ENCODE data around the gene LRP2BP. TPM values are rescaled to one million over a fixed set of nuclear protein-coding genes. Genes with fewer than 3 reads are reported as not detected.

LRP2BP gene
- total RNA-seq, 1 donor from 2014 or later: 0.07 TPM

- Mint-ChIP-seq H3K9me3 (no peaks in the 10 kb centered on the region), H3K27me3 (ENCODE audit: low read depth) (no peaks in the 10 kb centered on the region), H3K4me1 (no peaks in the 10 kb centered on the region), H3K36me3 (ENCODE audit: low read depth) (peaks cover 8% of the 10 kb centered on the region), H3K27ac (ENCODE audit: unreplicated experiment) (peak overlapping the region; percentile 21), H3K4me3 (no peak overlapping the region)
- no peak for DNase-seq (ENCODE audit: low read depth, low spot score)
- TF ChIP-seq CTCF (conservative IDR thresholded peaks at IDR 0.05): no peak
Measured at GRCh38 chr4:185357211-185357610, 38.5 kb downstream of the LRP2BP start.

- no peaks in the 10 kb centered on the region for H3K9me3 Mint-ChIP-seq
- peak overlapping the region; percentile 9 for H3K27ac Mint-ChIP-seq (ENCODE audit: unreplicated experiment)
- H3K4me1 Mint-ChIP-seq: no peaks in the 10 kb centered on the region
- H3K27me3 Mint-ChIP-seq (ENCODE audit: low read depth): no peaks in the 10 kb centered on the region
- no peak for TF ChIP-seq CTCF (conservative IDR thresholded peaks at IDR 0.05)
- H3K36me3 Mint-ChIP-seq (ENCODE audit: low read depth): peaks cover 26% of the 10 kb centered on the region
- no peak for DNase-seq (ENCODE audit: low read depth, low spot score)
- no peak overlapping the region for H3K4me3 Mint-ChIP-seq
Measured at GRCh38 chr4:185352741-185353140, 43.0 kb downstream of the LRP2BP start.

- Mint-ChIP-seq H3K9me3 (no peaks in the 10 kb centered on the region), H3K4me1 (no peaks in the 10 kb centered on the region), H3K4me3 (no peak overlapping the region), H3K27ac (ENCODE audit: unreplicated experiment) (no peak overlapping the region), H3K36me3 (ENCODE audit: low read depth) (peaks cover 26% of the 10 kb centered on the region), H3K27me3 (ENCODE audit: low read depth) (no peaks in the 10 kb centered on the region)
- TF ChIP-seq CTCF (conservative IDR thresholded peaks at IDR 0.05): no peak
- no peak for DNase-seq (ENCODE audit: low read depth, low spot score)
Measured at GRCh38 chr4:185352202-185352601, 43.5 kb downstream of the LRP2BP start.

- Mint-ChIP-seq H3K27me3 (ENCODE audit: low read depth) (no peaks in the 10 kb centered on the region), H3K4me1 (no peaks in the 10 kb centered on the region), H3K27ac (ENCODE audit: unreplicated experiment) (no peak overlapping the region), H3K4me3 (no peak overlapping the region), H3K36me3 (ENCODE audit: low read depth) (peaks cover 30% of the 10 kb centered on the region), H3K9me3 (no peaks in the 10 kb centered on the region)
- no peak for TF ChIP-seq CTCF (conservative IDR thresholded peaks at IDR 0.05)
- DNase-seq (ENCODE audit: low read depth, low spot score): no peak
Measured at GRCh38 chr4:185351691-185352090, 44.0 kb downstream of the LRP2BP start.

GRCh38 chr4:185346975-185347601 lies 48.6 kb downstream of the LRP2BP start:
- Mint-ChIP-seq H3K4me3 (no peak overlapping the region), H3K27ac (ENCODE audit: unreplicated experiment) (no peak overlapping the region), H3K4me1 (no peaks in the 10 kb centered on the region), H3K9me3 (no peaks in the 10 kb centered on the region), H3K36me3 (ENCODE audit: low read depth) (peaks cover 32% of the 10 kb centered on the region), H3K27me3 (ENCODE audit: low read depth) (no peaks in the 10 kb centered on the region)
- DNase-seq (ENCODE audit: low read depth, low spot score): no peak
- no peak for TF ChIP-seq CTCF (conservative IDR thresholded peaks at IDR 0.05)
